ENCODE measurements around the gene PIGB. TPM values are rescaled to one million over a fixed set of nuclear protein-coding genes. Genes with fewer than 3 reads are reported as not detected.

The PIGB gene
- total and polyA plus RNA-seq, 2 of the 13 experiments (the other 11 are each of a cell fraction or from before 2014, with no cell fraction given) = 14.5 to 19.1 TPM

GRCh38 chr15:55289746-55290527 lies 29.1 kb upstream of the PIGB start, which contains the start of gene RAB27A (continued):
- TF ChIP-seq DRAP1 (CRISPR knock-in tag; IDR thresholded peaks at IDR 0.05) (no peak), GABPB1 (CRISPR knock-in tag; IDR thresholded peaks at IDR 0.05) (peak; percentile 79), ZNF282 (IDR thresholded peaks at IDR 0.05; ENCODE audit: partially characterized antibody) (no peak), RFX1 (IDR thresholded peaks at IDR 0.05) (no peak), TBL1XR1 (IDR thresholded peaks at IDR 0.05; ENCODE audit: borderline replicate concordance, low read length, partially characterized antibody) (no peak), ZNF280D (CRISPR knock-in tag; IDR thresholded peaks at IDR 0.05) (no peak), SAP130 (CRISPR knock-in tag; IDR thresholded peaks at IDR 0.05; ENCODE audit: low read depth) (peak; percentile 69), BCL6 (CRISPR knock-in tag; IDR thresholded peaks at IDR 0.05) (peak; percentile 87), ZNF460 (CRISPR knock-in tag; IDR thresholded peaks at IDR 0.05; ENCODE audit: borderline replicate concordance) (no peak), MAF1 (CRISPR knock-in tag; IDR thresholded peaks at IDR 0.05; ENCODE audit: borderline replicate concordance) (0 out of 2 replicates have a peak, but pooled peaks have one; percentile 27), AKNA (CRISPR knock-in tag; IDR thresholded peaks at IDR 0.05; ENCODE audit: borderline replicate concordance) (no peak), TP53 (CRISPR knock-in tag; conservative IDR thresholded peaks at IDR 0.05) (no peak), ATF1 (CRISPR knock-in tag; IDR thresholded peaks at IDR 0.05) (no peak), RFXANK (CRISPR knock-in tag; IDR thresholded peaks at IDR 0.05) (no peak), TFAP4 (IDR thresholded peaks at IDR 0.05; ENCODE audit: borderline replicate concordance, low read depth) (no peak), ZNF589 (CRISPR knock-in tag; conservative IDR thresholded peaks at IDR 0.05) (no peak), ZBTB3 (CRISPR knock-in tag; IDR thresholded peaks at IDR 0.05; ENCODE audit: borderline replicate concordance, low read depth) (no peak)

All from HepG2 (cell line).